GM18873 (cell line): ENCODE results near the gene ALDH3B1.

ENCODE experiments used
- ATAC-seq: cut with Tn5 transposase; IDR thresholded peaks from one replicate; pipeline ENCODE4 v1.9.1; 2021; ENCODE audit warnings: mild to moderate bottlenecking, moderate library complexity, moderate number of reproducible peaks; ENCODE audit not compliant: unreplicated experiment, low FRiP score

The ALDH3B1 gene

GRCh38 chr11:67996622-67997474 lies 13.3 kb upstream of the ALDH3B1 start:
- no peak for ATAC-seq

DNA sequence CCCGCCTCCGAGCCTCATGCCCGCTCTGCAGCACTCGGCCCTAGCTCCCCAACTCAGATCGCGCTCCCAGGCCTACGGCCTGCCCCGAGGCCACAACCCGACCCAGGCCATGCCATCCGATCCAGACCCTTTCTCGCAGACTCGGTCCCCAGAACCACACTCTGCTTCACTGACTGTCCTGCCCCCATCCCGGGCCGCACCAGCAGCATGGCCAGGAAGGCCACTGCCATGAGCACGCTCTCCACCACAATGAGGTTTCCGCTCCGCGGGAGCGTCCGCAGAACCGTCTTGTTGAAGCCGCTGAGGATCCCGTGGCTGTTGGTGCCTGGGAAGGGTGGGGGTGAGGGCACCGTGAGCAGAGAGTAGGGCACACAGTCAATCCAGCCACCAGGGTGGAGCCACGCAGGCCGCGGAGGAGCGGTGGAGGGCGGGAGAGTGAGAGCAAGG lies 12.6 kb upstream of the ALDH3B1 start:
- ATAC-seq, result no peak

DNA sequence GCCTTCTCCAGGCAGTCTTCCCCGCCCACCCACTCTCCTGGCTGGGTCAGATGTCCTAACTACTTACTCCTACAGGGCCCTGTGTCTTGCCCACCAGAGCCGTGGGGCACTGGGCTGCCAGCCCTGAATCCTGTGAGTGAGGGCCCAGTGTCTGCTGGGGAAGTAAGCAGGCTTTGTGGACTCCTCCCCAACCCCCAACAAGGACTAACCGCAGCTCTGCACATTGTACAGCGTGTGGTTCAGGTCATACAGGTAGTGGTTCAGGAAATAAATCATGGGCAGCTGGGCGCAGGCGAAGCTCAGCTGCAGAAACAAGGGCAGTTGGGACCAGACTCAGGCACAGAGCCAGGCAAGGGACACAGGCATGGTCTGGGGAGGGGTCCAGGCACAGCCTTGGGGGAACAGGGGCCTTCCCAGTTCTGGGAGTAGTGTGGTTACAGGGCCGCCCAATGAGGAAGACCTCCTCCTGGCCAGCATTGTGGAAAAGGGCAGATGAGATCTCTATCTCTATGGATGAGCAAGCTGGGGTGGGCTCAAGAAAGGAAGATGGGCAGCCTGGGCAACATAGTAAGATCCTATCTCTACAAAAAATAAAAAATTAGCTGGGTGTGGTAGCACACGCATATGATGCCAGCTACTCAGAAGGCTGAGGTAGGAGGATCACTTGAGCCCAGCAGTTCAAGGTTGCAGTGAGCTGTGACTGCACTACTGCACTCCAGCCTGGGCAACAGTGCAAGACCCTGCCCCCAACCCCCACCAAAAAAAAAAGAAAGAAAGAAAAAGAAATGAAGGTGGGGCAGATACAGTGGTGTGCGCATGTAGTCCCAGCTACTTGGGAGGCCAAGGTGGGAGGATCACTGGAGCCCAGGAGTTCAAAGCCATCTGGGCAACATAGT lies 11.7 kb upstream of the ALDH3B1 start:
- no peak for ATAC-seq

- ATAC-seq, result no peak
Measured at GRCh38 chr11:67999201-67999629, 10.9 kb upstream of the ALDH3B1 start.

DNA sequence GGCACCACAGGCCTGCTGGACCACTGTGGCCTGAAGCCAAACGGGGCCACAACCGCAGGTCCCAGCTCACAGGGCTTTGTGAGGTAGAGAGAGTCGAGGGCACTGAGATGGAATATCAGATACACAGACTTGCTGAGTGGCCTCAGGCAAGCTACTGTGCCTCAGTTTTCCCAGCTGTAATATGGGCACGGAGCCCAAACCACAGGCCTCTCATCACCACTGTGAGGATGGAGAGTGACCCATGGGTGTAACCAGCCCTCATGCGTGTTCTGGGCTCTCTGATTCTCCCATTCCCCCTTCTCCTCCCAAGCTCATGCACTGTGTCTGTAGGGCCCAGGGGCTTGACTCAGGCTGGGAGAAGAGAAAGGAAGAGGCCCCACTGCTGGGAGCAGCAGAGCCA lies 10.4 kb upstream of the ALDH3B1 start:
- no peak for ATAC-seq

DNA sequence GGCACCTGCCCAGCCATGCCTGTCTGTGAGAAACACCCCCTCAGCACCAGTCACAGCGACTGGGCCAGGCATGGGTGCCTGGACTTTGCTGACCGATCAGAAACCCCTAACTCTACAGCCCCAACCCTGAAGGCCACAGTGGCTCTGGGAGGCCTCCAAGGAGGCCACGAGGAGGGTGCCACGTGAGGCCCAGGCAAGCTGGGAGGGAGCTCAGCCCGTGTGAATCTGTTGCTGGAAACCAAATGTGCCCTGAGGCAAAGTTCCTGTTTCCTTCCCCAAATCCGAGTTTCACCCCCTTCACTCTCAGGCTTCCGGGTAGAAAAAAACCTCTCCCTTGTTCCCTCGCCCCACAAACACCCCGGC lies 7.6 kb upstream of the ALDH3B1 start:
- ATAC-seq, result no peak

DNA sequence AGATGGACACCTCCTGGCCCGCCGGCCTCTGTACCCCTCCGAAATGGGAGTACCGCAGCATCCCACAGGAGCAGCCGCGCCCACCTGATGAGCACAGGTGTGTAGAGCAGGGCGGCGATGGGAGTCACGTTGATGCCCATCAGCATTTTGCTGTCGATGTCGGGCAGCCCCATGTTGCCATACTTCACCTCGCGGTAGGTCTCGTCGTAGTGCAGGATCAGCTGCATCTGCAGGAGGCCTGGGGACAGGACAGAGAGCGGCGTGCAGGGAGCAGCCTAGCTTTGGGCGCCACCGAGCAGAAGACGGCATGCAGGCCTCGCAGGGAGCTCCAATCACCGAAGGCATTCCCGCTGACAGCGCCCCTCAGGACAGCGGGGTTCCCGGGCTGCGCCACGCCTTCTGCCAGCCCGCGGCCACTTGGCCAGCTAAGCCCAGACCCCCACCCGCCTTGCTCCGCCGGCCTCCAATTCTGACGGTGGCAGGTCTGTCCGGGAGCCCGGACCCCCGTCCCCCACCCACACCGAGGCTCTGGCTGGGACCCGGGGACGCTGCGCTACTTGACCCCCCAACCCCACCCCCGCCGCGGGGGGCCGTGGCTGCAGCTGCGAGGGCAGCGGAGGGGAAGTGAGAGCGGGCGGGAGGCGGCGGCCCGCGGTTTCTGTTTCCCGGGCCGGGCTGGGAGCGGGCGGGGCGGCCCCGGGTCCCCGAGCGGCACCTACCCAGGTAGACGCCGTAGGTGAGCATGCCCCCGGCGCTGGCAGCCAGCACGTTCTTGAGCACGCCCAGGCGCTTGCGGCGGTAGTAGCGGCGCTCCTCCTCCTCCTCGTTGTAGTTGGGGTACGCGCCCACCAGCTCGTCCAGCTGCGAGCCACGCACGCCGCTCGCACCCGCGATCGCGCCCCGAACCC lies 6.9 kb upstream of the ALDH3B1 start:
- no peak for ATAC-seq

- ATAC-seq, result no peak
Measured at GRCh38 chr11:68003846-68004550, 6.1 kb upstream of the ALDH3B1 start, which contains the start of gene UNC93B1. TSS of gene UNC93B1 (minus strand) at chr11:68004097. CDS start at chr11:68004043, 54 bp downstream.

- no peak for ATAC-seq
Measured at GRCh38 chr11:68004551-68005335, 5.4 kb upstream of the ALDH3B1 start.

- ATAC-seq, result no peak
Measured at GRCh38 chr11:68006606-68007166, 3.4 kb upstream of the ALDH3B1 start.

- ATAC-seq, result no peak
Measured at GRCh38 chr11:68007498-68008380, 2.4 kb upstream of the ALDH3B1 start.

DNA sequence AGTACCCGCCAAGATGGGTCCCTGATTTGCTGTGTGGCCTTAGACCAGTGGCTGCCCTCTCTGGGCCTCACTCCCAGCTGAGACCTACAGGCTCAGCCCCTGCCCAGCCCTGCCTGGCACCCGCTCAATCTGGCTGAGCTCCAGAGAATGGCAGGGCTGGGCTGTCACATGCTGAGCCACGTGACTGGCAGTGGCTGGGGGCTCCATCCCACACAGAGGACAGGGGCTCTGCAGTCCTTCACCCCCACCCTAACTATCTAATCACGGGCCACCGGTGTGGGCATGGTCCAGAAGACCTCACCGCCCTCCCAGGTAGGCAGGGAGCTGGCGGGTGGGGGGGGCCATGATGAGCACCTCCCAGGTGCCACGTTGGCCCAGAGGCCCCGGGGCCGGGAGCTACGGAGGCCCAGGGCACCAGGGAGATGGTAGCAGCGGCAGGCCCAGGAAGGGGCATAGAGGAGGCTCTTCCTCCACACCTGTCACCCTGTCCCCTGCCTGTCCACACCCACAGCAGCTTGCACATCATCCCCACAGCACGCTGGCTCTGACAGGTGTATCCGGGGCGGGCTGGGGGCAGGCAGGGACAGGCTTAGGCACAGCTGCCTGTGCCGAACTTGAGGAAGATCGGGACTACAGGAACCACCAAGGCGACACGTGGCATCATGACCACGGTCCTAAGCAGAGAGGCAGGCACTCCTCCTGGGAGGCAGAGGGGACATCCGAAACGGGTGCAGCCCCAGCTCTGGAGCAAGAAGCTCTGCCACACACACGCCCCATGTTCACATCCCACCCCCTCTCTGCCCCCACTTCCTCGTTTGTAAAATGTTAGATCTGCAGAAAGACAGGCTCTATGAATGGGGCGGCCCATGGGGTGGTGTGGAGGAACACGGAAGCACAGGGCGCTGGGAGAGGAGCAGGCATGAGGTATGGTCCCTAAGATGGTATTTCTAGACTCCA lies 1.5 kb upstream of the ALDH3B1 start:
- ATAC-seq, result no peak

- ATAC-seq, result no peak
Measured at GRCh38 chr11:68009391-68010089, 587 bp upstream of the ALDH3B1 start.

DNA sequence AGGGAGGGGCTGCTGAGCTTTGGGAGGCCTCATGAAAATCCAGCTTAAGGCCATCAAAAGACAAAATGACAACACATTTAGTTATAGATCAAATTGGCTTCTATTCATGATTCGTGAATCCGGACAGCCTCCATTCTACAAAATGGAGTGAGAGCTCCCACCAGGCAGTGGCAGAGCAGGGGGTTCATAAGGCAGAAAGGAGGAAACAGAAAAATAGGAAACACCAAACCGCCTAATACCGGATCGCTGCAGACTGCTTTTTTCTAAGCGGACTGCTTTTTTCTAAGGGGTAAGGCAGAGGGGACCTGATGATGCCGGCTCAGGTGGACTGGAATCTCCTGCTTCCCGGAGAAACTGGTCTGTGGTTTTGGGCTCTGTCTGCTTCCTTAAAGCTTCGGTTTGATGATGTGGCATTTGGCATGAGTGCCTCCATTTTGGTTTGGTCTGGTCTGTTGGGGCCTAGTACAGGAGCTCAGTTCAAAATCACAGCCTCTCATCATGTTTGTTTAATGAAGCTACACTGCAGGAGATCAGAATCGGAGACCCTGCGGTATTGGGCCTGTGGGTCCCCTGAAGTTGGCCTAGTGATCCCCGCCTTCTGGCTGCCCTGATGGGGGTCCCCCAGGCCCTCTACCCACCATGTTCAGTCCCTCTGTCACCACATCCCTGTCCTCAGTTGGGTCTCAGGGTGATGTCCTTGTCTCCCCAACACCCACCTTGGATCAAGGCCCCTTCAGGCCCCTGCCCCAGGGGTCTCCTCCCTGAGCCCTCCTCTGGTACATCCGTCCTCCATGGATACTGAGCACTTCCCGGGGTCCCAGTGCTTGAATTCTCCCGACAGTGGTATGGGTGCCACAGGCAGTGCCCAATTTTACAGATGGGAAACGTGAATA lies 1.2 kb downstream of the ALDH3B1 start:
- ATAC-seq, result no peak
